Muscle layer of colon (tissue), 2 donors: ENCODE measurements around the gene HIGD1A.

Source experiments
- H3K27ac ChIP-seq: one replicate; pipeline ENCODE4 v1.7.0; 2013; ENCODE audit warnings: low read depth, mild to moderate bottlenecking, low read length, moderate library complexity
- H3K27me3 ChIP-seq, 2 donors: one replicate each; pipeline ENCODE4 v1.7.0; 2013; ENCODE audit warnings: low read length in 2 of 2, mild to moderate bottlenecking in 2 of 2; ENCODE audit not compliant: insufficient read depth in 2 of 2, control insufficient read depth in 1 of 2
- H3K36me3 ChIP-seq: one replicate; pipeline ENCODE4 v1.7.0; 2013; ENCODE audit warnings: mild to moderate bottlenecking, low read length; ENCODE audit not compliant: insufficient read depth
- H3K4me1 ChIP-seq: one replicate; pipeline ENCODE4 v1.7.0; 2013; ENCODE audit warnings: mild to moderate bottlenecking, low read length; ENCODE audit not compliant: insufficient read depth
- H3K4me3 ChIP-seq, 2 donors: one replicate each; pipeline ENCODE4 v1.7.0; 2013; ENCODE audit warnings: low read length in 2 of 2, low read depth in 1 of 2, mild to moderate bottlenecking in 1 of 2, moderate library complexity in 1 of 2
- H3K9ac ChIP-seq: one replicate; pipeline ENCODE4 v1.7.0; 2013; ENCODE audit warnings: low read length
- H3K9me3 ChIP-seq: one replicate; pipeline ENCODE4 v1.7.0; 2013; ENCODE audit warnings: mild to moderate bottlenecking, low read length
- donor health status: abdominal sarcoma.
- donor health status: Adenocarcinoma of cecum.

HIGD1A gene

DNA sequence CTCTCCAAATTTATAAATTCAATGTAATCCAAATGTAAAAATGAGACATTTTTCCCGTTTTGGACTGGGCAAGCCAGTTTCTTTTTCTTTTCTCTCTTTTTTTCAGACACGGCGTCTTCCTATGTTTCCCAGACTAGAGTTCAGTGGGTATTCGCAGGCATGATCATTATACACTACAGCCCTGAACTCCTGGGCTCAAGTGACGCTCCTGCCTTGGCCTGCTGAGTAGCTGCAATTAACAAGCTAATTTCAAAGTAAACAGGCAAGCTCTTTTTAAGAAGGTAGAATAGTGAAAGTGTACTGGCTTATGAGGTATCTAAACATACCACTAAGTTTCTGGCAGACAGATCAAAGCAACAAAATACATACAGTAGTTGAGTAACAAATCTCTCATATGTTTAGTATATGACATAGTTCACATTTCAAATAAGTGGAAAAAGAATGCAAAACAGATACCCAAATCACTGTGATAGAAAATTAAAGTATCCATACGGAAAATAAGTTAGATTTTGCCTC lies 13.5 kb downstream of the HIGD1A start:
- Histone ChIP-seq H3K27ac (no peak overlapping the region), H3K36me3 (peaks cover 9% of the 10 kb centered on the region), H3K27me3 (no peaks in the 10 kb centered on the region), H3K9ac (no peak overlapping the region), H3K4me3 (no peak overlapping the region), H3K9me3 (no peaks in the 10 kb centered on the region), H3K4me1 (no peaks in the 10 kb centered on the region)

DNA sequence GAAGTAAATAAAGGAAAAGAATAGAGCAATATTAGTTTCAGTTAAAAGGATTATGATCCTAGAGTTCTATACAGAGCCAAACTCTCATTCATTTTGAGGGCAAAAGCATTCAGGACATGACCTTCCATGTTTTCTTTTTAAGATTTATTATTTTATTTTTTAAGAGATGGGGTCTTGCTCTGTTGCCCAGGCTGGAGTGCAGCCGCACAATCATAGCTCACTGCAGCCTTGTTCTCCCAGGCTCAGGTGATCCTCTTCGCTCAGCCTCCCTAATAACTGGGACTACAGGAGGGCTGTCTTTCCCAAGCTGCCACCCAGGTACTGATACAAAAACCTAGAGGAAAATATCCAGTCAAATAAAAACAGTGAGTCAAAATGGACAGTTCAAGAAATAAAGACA lies 17.7 kb downstream of the HIGD1A start:
- no peaks in the 10 kb centered on the region for H3K4me1 ChIP-seq
- no peak overlapping the region for H3K27ac ChIP-seq
- no peaks in the 10 kb centered on the region for H3K27me3 ChIP-seq
- no peak overlapping the region for H3K9ac ChIP-seq
- peaks cover 8% of the 10 kb centered on the region for H3K36me3 ChIP-seq
- no peaks in the 10 kb centered on the region for H3K9me3 ChIP-seq
- no peak overlapping the region for H3K4me3 ChIP-seq

DNA sequence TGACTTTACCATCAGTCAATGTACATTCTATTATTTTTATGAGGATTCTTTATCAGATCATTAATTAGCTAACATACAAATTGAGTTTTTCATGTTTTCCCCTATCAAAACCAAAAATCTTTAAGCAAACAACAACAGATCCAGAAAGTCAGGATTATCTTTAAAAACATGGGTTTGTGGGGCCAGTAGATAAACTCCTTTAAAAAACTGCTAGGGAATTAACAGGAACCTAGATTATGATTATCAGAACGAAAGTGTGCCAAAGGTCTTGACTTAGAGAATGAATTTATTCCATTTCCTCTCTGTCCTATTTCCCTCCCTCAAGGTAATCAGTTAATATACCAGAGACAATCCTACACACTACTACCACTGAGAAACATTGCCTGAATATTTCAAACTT lies 18.1 kb downstream of the HIGD1A start:
- H3K36me3 ChIP-seq: peaks cover 8% of the 10 kb centered on the region
- no peak overlapping the region for H3K9ac ChIP-seq
- no peak overlapping the region for H3K4me3 ChIP-seq
- H3K4me1 ChIP-seq: no peaks in the 10 kb centered on the region
- no peaks in the 10 kb centered on the region for H3K27me3 ChIP-seq
- no peak overlapping the region for H3K27ac ChIP-seq
- no peaks in the 10 kb centered on the region for H3K9me3 ChIP-seq

DNA sequence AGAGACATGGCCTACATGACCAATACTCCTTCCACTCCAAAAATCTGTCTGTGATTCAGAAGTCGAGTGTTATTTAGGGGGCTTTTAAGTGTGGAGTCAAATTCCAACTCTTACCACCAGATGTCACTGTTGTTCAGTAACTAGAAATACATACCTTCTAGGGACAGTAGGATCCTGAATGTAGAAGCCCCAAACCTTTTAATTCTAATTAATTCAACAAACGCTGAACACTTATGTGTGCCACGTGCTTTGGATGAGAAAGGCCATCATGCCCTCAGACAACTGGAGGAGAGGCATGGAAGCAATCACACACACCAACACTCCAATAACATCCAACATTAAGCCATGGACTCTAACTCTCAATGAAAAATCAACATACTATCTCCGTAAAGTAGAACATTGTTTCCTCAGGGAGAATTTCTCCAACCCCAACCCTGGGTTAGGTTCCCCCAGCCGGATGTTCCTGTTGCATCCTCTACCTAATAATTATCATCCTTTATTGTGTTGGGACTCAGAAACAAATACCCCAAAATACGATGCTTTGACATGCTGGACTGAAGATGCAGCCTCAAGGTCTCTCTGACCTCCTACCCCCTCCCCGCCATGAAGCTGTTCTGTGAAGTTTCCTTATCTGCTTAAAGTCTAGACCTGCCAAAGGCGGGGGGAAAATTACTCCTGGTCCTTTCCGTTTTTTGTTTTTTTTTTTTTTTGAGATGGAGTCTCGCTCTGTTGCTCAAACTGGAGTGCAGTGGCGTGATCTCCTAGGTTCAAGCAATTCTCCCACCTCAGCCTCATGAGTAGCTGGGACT lies 23.2 kb downstream of the HIGD1A start:
- Histone ChIP-seq H3K27ac (no peak overlapping the region), H3K4me3 (no peak overlapping the region), H3K9me3 (no peaks in the 10 kb centered on the region), H3K36me3 (peaks cover 8% of the 10 kb centered on the region), H3K4me1 (peaks cover 11% of the 10 kb centered on the region), H3K9ac (no peak overlapping the region), H3K27me3 (no peaks in the 10 kb centered on the region)

DNA sequence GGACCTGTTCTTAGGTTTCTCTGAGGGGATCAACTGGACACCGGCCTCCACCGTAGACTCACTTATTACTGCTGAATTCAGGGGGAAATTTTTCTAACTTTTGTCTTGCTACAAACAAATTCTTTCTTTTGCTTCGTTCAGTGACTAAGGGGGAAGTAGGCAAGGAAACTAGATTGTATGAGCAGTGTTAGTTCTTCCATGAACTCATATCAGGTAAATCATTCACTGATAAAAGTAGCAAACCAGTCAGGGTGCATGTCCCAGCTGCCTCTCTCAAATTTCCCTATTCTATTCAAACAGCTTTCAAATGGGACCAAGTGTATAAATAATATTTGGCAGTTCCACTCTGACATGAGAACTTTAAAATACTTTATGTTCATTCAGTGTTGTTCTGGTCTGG lies 23.9 kb downstream of the HIGD1A start:
- H3K9ac ChIP-seq: no peak overlapping the region
- no peaks in the 10 kb centered on the region for H3K27me3 ChIP-seq
- peaks cover 11% of the 10 kb centered on the region for H3K4me1 ChIP-seq
- H3K4me3 ChIP-seq: no peak overlapping the region
- no peak overlapping the region for H3K27ac ChIP-seq
- H3K36me3 ChIP-seq: peaks cover 8% of the 10 kb centered on the region
- no peaks in the 10 kb centered on the region for H3K9me3 ChIP-seq

DNA sequence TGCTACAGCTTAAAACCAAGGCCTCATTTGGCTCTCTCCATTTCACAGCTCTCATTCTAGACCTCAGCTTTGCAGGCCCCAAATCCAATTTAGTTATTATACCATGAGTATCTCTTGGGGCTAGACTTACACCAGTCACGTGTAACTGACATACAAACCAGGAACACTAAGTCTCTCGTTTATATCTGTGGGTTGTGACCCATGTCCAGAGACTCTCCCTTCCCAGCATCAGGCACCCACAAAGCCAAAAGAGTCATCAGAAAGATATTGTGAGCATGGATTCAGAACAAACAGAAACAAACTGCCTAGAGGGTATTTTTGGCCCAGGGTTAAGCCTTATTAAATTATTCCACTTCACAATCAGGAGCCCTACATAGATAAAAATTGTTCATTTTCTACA lies 25.6 kb downstream of the HIGD1A start:
- Histone ChIP-seq H3K9ac (no peak overlapping the region), H3K4me1 (peaks cover 11% of the 10 kb centered on the region), H3K27ac (no peak overlapping the region), H3K9me3 (no peaks in the 10 kb centered on the region), H3K27me3 (no peaks in the 10 kb centered on the region), H3K36me3 (peaks cover 8% of the 10 kb centered on the region), H3K4me3 (no peak overlapping the region)

DNA sequence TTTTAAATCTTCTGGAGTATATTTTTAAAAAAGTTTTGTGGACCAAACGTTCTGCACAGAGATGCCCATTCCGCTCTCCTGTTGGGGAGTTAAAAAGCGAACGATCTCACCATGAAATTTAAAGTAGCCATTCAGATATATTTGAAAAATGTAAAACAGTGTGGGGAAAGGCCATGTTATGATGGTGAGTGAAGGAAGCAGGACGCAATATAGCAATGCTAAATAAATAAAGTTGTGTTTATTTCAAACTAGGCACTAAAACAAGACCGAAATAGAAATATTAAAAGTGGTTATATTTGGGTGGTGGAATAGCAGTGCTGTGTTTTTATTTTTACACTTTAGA lies 30.9 kb downstream of the HIGD1A start:
- peak overlapping the region; percentile 61 for H3K9ac ChIP-seq
- peaks cover 9% of the 10 kb centered on the region for H3K4me1 ChIP-seq
- no peaks in the 10 kb centered on the region for H3K27me3 ChIP-seq
- H3K9me3 ChIP-seq: no peaks in the 10 kb centered on the region
- H3K4me3 ChIP-seq: peak overlapping the region; percentile 44 to 82
- peak overlapping the region; percentile 76 for H3K27ac ChIP-seq
- no peaks in the 10 kb centered on the region for H3K36me3 ChIP-seq

DNA sequence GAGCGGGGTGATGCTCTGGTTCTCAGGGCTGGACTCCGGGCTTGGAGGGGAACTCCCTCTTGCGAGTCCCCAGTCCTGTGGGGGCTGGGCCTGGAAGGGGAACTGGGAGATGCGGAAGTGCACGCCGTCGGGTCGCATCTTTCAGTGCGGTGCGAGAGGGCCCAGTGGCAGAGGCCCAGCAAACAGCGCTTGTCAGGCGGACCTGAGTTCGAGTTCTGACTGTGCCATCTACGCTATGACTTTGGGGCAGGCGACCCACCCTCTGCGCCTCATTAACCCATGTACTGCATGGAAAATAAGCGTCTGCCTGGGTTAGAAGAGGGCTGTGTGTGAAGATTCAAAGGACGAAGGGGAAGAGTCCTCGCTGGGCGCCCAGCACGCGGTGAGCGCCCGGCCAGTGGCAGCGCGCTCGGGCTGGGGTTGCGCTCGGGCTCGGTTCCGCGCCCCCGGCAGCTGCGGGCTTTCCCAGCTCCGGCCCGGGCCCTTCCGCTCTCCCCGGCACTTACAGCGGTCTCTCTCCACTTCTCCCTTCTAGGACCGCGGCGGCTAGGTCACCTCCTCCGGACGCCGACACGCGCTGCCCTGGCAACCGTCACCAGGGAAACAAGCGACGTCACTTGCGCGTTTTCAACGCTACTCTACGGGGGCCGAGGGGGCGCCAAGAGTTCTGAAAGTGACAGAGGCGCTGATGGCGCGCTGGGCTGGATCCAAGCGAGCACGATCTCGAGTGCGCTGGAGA lies 31.5 kb downstream of the HIGD1A start, which contains the start of gene CCDC13:
CCDC13 (minus strand) TSS at position 584 of the 739 bp plus-strand sequence. CDS start 14,908 bp downstream, outside the sequence.
- no peaks in the 10 kb centered on the region for H3K27me3 ChIP-seq
- H3K9ac ChIP-seq: peak within 1 kb of the TSS; percentile 61
- no peaks in the 10 kb centered on the region for H3K36me3 ChIP-seq
- H3K27ac ChIP-seq: peak within 1 kb of the TSS; percentile 76
- H3K4me3 ChIP-seq: peak within 1 kb of the TSS; percentile 44 to 82
- no peaks in the 10 kb centered on the region for H3K9me3 ChIP-seq
- peaks cover 9% of the 10 kb centered on the region for H3K4me1 ChIP-seq

DNA sequence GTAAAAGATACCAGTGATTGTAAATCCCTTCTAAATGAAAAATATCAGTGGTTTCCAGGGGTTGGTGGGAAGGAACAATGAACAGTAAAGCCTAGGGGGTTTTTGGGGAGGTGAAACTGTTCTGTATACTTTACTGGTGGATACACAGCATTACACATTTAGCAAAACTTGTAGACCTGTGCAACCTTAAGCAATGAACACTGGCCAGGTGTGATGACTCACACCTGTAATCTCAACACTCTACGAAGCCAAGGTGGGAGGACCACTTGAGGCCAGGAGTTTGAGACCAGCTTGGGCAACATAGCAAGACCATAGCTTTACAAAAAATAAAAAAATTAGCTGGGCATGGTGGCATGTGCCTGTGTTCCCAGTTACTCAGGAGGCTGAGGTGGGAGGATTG lies 33.0 kb downstream of the HIGD1A start:
- no peaks in the 10 kb centered on the region for H3K9me3 ChIP-seq
- no peak overlapping the region for H3K9ac ChIP-seq
- no peak overlapping the region for H3K27ac ChIP-seq
- H3K36me3 ChIP-seq: no peaks in the 10 kb centered on the region
- no peaks in the 10 kb centered on the region for H3K27me3 ChIP-seq
- H3K4me3 ChIP-seq: no peak overlapping the region
- H3K4me1 ChIP-seq: peaks cover 9% of the 10 kb centered on the region

DNA sequence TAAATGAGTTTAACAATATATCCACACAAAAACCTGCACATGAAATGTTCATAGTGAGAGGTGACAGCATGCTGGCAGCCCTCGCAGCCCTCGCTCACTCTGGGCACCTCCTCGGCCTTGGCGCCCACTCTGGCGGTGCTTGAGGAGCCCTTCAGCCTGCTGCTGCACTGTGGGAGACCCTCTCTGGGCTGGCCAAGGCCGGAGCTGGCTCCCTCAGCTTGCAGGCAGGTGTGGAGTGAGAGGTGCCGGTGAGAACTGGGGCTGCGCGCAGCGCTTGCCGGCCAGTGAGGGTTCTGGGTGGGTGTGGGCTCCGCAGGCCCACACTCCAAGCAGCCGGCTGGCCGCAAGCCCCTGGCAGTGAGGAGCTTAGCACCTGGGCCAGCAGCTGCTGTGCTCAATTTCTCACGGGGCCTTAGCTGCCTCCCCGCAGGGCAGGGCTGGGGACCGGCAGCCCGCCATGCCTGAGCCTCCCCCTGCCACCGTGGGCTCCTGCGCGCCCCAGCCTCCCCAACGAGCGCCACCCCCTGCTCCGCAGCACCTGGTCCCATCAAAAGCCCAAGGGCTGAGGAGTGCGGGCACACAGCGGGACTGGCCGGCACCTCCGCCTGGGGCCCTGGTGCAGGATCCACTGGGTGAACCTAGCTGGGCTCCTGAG lies 34.7 kb downstream of the HIGD1A start:
- no peak overlapping the region for H3K4me3 ChIP-seq
- no peaks in the 10 kb centered on the region for H3K9me3 ChIP-seq
- H3K27ac ChIP-seq: no peak overlapping the region
- no peak overlapping the region for H3K9ac ChIP-seq
- H3K27me3 ChIP-seq: no peaks in the 10 kb centered on the region
- H3K36me3 ChIP-seq: no peaks in the 10 kb centered on the region
- H3K4me1 ChIP-seq: peaks cover 9% of the 10 kb centered on the region

DNA sequence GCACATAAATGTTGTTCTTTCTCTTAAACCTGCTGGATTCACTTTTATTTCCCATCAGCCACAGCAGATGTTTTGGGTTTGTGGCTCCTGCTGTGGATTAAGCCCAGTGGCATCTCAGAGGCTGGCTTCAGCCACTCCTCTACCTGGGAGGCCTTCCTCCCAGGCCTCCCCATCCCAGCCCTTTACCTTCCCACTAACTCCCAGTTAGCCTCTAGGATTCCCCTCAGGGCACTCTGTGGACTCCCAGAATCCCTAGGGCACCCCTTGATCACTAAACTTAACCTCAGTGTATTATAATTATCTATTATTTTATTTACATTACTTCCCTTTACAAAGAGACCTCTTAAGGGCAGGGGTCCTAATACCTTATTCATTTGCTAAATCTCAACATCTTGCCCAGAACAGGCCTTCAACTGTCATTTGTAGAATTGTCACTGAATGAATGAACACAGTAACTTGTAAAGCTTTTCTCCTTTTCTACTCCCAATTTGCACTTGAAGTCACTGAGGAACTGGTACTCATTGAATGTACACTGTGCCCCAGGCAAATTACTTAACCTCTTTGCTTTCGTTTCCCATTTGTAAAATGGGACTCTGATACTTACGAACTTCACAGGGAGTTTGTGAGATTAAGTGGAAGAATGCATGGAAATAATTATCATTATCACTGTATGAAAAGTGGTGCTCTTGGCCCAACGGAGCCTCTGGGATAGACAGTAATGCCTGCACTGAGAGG lies 39.6 kb downstream of the HIGD1A start:
- Histone ChIP-seq H3K27ac (no peak overlapping the region), H3K27me3 (no peaks in the 10 kb centered on the region), H3K36me3 (no peaks in the 10 kb centered on the region), H3K4me3 (no peak overlapping the region), H3K4me1 (peaks cover 6% of the 10 kb centered on the region), H3K9me3 (no peaks in the 10 kb centered on the region), H3K9ac (no peak overlapping the region)
